HG03139 (cell line): ENCODE measurements around the gene NEK10.
A peak's percentile ranks its signal among the peaks of the same experiment; 100 is the strongest.
"Not testable (repeated sequence)": the region's sequence is repeated elsewhere in the genome, so short reads cannot be mapped to it uniquely, and the experiment has no call there.

Experiments
- ATAC-seq: cut with Tn5 transposase; IDR thresholded peaks from one replicate; pipeline ENCODE4 v1.9.1; 2021; ENCODE audit not compliant: unreplicated experiment

NEK10 gene, protein sequence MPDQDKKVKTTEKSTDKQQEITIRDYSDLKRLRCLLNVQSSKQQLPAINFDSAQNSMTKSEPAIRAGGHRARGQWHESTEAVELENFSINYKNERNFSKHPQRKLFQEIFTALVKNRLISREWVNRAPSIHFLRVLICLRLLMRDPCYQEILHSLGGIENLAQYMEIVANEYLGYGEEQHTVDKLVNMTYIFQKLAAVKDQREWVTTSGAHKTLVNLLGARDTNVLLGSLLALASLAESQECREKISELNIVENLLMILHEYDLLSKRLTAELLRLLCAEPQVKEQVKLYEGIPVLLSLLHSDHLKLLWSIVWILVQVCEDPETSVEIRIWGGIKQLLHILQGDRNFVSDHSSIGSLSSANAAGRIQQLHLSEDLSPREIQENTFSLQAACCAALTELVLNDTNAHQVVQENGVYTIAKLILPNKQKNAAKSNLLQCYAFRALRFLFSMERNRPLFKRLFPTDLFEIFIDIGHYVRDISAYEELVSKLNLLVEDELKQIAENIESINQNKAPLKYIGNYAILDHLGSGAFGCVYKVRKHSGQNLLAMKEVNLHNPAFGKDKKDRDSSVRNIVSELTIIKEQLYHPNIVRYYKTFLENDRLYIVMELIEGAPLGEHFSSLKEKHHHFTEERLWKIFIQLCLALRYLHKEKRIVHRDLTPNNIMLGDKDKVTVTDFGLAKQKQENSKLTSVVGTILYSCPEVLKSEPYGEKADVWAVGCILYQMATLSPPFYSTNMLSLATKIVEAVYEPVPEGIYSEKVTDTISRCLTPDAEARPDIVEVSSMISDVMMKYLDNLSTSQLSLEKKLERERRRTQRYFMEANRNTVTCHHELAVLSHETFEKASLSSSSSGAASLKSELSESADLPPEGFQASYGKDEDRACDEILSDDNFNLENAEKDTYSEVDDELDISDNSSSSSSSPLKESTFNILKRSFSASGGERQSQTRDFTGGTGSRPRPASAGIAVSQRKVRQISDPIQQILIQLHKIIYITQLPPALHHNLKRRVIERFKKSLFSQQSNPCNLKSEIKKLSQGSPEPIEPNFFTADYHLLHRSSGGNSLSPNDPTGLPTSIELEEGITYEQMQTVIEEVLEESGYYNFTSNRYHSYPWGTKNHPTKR

GRCh38 chr3:27368831-27369607 is at the start of gene NEK10:
Gene NEK10, minus strand, starts transcription at chr3:27369383. Its CDS starts 16,501 bp downstream, at chr3:27352882.
- ATAC-seq: peak; percentile 100

DNA sequence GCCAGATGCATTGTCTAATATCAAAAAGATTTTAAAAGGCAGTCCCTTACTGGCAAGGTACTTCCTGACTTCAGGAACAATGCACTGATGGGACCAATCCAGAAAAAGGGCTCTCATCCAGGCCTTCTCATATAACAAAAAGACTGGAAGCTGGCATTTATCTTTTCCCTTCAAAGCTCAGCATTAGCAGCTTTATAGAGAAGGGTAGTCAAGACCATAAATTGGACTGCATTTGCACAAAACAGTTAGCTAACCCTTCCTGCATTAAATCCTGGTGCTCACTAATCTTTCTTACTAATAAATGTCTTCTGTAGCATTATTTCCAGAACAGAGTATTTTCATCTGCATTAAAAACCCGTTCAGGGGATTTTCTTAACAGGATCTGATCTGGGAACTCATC is 46.0 kb upstream of the NEK10 start:
- no peak for ATAC-seq

DNA sequence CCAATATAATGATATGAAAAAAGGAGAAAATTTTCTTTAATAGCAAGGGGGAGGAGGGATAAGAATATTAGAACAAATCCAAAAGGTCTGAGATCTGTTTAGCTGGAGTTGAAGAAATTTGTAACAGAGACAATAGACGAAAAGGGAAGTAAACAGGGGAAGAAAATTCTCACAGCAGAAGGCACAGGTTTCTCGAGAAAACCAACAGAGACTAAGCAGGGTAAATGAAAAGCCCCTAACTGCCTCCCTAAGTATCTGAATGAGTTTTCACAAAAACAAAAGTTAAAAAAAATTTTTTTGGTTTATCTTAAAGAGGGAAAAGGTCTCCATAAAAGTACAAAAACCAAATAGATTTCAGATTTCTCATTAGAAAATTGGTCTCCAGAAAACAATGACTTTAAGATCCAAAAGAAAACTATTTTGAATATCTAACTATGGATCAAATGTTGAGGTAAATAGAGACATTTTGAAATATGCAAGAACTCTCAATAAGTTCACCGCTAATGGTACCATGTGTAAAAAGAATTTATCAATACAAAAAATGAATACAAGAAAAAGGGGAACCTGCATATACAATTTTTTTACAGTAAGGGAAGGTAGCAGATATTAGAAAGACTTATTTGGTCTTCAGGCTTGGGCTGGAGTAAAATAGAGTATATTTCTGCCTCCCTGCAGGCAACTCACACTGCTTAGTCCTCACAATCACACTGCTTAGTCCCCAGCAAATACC is 23.9 kb upstream of the NEK10 start:
- ATAC-seq: no peak

DNA sequence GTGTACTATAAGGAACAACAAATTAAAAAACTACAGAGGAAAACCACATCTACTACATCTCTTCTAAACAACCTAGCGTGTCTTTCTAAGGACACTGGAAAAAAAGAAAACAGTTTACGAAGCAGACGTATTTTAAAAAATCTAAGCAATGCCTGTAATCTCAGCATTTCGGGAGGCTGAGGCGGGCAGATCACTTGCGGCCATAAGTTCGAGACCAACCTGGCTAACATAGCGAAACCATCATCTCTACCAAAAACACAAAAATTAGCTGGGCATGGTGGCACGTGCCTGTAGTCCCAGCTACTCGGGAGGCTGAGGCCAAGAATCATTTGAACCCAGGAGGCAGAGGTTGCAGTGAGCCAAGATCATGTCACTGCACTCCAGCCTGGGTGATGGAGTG is 23.2 kb upstream of the NEK10 start:
- not testable (repeated sequence) for ATAC-seq

- no peak for ATAC-seq
These were observed 22.6 kb upstream of the NEK10 start for GRCh38 chr3:27391796-27392195.

DNA sequence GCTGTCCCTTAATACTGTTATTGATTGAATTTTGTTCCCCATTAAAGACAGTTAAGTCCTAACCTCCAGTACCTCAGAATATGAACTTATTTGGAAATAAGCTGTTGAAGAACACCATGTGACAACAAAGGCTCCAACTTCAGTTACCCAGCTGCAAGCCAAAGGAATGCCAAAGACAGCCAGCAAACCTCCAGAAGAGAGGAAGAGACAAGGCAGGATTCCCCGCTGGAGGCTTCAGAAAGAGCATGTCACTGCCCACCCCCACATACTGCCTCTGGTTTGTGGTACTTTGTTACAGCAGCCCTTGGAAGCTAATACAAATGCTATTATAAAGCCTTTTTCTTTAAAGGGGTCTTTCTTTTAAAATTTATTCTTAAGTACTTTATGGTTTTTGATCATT is 18.4 kb upstream of the NEK10 start:
- no peak for ATAC-seq

- ATAC-seq: no peak
These were observed 16.3 kb upstream of the NEK10 start for GRCh38 chr3:27385504-27385903.

DNA sequence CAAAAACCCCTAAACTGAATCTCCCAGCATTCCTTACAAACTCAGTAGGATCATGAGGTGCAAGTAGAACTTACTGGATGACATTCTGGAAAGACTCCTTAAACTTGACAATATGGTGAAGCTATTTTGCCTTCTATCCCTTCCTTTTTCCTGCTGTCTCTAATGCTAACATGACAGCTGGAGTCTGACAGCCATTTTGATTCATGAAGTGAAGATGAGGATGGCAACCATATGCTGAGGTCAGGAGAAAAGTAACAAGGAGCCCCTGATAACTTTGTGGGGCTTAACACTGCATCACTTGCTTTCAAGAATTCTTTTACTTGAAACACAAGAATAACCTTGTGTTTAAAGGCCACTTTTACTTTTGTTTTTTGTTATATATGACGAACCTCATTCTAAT is 15.0 kb upstream of the NEK10 start:
- ATAC-seq: no peak

DNA sequence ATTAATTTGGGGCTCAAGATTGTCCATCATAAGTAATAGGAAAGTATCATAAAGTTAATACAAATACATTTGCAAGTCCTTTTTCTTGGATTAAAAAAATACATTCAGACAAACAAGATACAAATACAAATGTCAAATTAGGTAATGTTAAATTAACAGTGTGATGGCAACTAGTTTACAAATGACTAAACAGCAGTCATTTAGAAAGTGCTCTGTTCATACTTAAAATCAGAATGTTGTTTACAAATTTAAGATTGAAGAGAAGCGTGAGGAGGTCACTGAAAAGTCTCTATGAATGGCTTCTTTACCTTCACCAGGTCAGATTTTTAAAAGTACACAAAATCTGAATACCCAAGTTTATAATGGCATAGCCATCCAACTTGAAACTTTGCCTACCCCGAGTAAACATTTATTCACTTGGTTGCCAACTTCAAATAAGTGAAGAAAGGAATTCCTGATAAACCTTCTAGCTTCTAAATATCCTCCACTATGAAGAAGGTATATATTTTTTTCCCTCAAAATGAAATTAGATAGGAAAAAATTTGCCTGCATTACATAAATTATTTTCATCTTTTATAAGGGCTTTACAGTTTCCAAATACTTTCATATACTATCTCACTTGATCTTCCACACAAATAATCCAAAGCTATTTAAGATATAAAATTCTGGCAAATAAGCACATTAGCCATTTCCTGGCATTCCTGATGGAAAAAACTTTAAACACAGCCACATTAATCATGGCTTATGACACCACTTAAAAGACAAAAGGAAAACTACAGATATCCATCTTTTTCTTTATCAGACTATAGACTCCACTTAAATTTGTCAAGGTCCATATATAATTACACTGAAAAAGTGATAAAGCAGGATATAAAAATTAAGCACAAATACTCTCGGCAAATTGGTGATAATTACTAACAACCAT is 11.5 kb upstream of the NEK10 start:
- no peak for ATAC-seq

DNA sequence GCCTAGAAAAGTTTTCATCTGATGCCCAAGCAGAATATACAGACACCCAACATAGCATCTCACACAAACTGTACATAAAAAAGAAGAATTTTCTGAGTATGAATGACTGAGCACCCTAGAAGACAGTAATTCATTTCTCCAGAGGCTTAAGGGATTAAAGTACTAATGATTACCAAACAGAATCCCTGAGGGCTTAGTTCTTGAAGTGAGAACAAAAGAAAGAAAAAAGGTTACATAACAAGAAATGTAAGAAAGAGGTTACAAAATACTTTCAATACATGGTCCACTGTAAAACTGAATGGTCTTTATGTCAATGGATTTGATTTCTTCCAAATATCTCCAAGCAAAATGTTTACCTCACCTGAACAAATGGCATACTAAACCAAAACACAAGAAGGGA is 9.1 kb upstream of the NEK10 start:
- ATAC-seq: no peak

- ATAC-seq: no peak
These were observed 7.1 kb upstream of the NEK10 start for GRCh38 chr3:27376109-27376772.

- no peak for ATAC-seq
These were observed 3.1 kb downstream of the NEK10 start for GRCh38 chr3:27366062-27366591.

DNA sequence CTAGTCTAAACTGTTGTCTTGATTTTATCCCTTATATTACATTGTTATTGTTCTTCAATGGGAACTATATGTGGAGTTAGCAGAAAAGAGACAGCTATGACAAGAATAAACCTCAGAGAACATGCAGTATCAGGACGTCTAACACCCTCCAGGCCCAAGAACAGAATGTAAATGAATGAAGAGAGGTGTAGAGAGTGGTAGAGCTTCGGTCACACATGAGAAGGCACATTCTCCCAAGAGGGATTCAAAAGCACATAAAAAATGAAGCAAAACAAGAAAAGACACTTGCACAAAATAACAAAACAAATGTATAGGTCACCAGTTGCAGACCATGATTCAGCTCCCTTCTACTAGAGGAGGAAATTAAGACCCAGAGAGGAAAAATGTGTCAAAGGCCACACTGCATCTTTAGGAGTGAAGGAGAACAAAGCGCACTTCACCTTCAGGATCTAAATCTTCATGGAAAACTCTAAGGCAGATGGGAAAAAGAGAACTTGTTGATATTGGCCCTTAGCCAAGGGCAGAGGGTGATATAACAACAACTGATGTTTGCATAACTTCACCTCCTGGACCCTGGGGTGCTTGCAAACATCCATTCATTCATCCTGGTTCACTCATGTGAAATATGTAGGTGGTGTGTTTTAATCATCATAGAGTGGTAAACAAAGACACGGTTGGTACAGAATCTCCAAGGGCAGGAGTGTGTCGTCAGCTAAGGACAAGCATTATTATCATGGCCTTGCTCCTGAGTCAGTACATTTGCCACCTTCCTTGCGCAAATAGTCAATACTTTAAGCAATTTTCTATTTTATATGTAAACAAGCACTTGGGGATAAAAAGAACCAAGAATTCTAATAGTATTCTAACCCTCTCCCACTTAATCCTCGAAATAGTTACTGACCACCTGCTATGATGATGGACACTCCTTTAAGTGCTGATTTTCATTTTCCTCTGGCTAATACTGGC is 8.8 kb downstream of the NEK10 start:
- peak; percentile 53 for ATAC-seq

- no peak for ATAC-seq
These were observed 10.8 kb downstream of the NEK10 start for GRCh38 chr3:27358372-27358771.

DNA sequence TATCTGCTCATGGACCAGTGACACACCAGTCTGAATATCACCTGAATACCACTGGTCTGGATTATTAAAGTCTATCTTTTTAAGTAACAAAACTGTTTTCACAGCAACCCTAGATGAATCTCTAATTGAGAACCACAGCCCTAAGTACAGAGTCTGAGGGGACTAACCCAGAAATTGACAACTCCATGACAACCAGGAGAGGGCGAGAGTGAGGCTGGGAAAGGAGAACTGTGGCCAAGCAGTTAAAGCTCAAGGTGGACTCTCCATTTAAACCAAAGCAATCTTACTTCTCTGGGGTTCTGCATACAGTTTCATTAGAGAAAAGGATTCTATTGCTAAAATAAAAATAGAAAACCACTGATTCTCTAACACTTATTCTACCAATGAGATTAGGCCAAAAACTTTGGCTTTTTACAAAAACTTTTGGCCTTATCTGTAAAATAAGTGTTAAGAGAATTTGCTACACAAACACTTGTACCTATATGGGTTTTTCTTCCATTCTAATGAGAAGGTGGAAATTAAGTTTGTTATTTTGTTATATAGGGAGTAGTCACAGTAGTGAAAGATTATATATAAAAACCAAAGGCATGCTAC is 11.4 kb downstream of the NEK10 start:
- ATAC-seq: peak; percentile 89

DNA sequence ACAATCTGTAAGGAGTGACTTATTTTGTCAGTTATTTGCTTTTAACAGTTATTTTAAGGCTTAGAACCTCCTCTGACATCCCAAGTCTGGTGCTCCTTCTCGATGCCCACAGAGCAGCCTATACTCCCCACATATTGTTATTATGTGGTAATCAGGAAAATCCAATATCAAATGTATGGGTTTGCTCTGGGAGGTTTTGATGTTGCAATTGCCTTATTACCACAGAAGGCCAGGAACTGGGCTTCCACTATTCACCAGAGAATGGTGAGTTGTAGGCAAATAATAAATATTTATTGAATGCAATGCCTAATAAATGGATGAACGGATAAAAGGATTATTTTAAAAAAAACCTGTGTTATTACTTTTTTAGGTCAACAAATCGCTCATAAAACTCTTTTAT is 12.2 kb downstream of the NEK10 start:
- no peak for ATAC-seq
